Keratinocyte (primary cell): ENCODE measurements around the gene DCK.

Experiments
- EZH2 ChIP-seq: IDR thresholded peaks from one replicate; pipeline ENCODE4 v1.6.1; 2012; ENCODE audit warnings: inconsistent platforms, mild to moderate bottlenecking, low read length, moderate library complexity
- TF ChIP-seq, protein P1 (sequence below), 3 experiments: IDR thresholded peaks in 1 of 3; conservative IDR thresholded peaks in 1 of 3; optimal IDR thresholded peaks in 1 of 3; 2 replicates in 2 of 3; 3 replicates in 1 of 3; pipeline versions ENCODE3 to v1.5.1; 2011; ENCODE audit warnings: low read length in 3 of 3, mild to moderate bottlenecking in 3 of 3, moderate library complexity in 2 of 3, control low read depth in 1 of 3, inconsistent platforms in 1 of 3; ENCODE audit not compliant: insufficient read depth in 2 of 3; ENCODE audit errors: extremely low read depth in 1 of 3

DNA sequence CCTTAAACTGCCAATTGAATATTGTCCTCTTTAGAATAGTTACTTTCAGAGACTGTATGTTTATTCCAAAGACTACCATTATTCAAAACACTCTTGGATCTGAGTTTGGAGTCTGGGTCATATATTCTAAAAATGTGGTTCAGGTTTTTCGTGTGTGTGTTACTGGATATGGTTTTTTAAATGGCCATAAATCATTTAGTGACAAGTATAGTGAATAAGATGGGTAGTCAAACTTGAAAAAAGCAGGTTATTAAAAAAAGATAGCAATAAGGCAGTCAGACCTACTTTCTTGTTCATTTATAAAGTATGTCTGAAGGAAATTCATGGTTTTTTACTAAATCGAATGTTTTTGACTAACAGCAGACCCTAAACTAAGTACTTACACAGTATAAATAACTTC lies 59.3 kb downstream of the DCK start:
- no peak for TF ChIP-seq EZH2
- TF ChIP-seq, protein P1, sequence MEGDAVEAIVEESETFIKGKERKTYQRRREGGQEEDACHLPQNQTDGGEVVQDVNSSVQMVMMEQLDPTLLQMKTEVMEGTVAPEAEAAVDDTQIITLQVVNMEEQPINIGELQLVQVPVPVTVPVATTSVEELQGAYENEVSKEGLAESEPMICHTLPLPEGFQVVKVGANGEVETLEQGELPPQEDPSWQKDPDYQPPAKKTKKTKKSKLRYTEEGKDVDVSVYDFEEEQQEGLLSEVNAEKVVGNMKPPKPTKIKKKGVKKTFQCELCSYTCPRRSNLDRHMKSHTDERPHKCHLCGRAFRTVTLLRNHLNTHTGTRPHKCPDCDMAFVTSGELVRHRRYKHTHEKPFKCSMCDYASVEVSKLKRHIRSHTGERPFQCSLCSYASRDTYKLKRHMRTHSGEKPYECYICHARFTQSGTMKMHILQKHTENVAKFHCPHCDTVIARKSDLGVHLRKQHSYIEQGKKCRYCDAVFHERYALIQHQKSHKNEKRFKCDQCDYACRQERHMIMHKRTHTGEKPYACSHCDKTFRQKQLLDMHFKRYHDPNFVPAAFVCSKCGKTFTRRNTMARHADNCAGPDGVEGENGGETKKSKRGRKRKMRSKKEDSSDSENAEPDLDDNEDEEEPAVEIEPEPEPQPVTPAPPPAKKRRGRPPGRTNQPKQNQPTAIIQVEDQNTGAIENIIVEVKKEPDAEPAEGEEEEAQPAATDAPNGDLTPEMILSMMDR (optimal IDR thresholded peaks at IDR 0.05 in 1 of 3, IDR thresholded peaks at IDR 0.05 in 1 of 3, conservative IDR thresholded peaks at IDR 0.05 in 1 of 3; ENCODE audit: extremely low read depth in 1 of 3, insufficient read depth in 2 of 3, low read length in 3 of 3) = no peak
